HG03378 (cell line): ENCODE data around the gene CAMK1.

Experiments used
- ATAC-seq: cut with Tn5 transposase; IDR thresholded peaks from one replicate; pipeline ENCODE4 v1.9.1; 2021; ENCODE audit warnings: mild to moderate bottlenecking, moderate library complexity; ENCODE audit not compliant: unreplicated experiment

CAMK1 gene

DNA sequence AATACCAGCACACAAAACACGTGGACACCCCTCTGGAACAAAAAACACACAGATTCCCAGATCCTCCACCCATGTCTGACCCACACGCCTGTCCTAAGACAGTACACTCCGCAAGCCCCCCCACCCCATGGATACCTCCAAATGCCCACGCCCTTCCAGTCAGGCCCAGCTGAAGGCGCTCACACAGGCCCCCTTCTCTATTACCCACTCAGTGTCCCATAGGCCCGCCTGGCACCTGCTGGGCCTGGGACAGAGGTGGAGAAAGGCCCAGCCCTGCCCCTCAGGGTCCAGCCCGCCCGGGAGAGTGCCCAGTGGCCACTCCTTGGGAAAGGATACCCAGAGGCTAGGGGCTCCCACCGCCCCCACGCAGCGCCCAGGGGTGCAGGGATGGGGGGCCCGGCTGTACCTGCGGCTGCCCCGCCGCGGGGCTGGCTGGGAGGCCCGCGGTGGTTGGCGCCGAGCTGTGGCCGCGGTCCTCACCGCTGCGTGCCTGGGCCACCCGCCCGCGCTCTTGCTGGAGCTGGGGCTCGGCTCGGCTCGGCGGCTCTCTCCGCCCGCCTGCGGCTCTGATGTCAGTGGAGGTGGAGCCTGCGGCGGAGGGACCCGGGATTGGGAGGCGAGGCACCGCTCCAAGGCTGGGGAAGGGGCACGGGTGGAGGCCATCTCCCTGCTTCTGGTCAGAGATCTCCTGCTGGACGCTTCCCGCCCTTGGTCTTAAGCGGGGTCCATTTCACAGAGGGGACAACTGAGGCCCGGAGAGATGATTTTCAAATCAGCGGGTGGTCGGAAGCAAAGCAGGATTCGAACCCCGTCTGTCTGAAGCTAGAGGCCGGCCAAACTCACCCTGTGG, at the start of gene CAMK1:
Gene CAMK1 (minus strand): TSS at position 522 of the 850 bp plus-strand sequence. CDS start 2,198 bp downstream, outside the sequence.
- ATAC-seq: peak; percentile 50

DNA sequence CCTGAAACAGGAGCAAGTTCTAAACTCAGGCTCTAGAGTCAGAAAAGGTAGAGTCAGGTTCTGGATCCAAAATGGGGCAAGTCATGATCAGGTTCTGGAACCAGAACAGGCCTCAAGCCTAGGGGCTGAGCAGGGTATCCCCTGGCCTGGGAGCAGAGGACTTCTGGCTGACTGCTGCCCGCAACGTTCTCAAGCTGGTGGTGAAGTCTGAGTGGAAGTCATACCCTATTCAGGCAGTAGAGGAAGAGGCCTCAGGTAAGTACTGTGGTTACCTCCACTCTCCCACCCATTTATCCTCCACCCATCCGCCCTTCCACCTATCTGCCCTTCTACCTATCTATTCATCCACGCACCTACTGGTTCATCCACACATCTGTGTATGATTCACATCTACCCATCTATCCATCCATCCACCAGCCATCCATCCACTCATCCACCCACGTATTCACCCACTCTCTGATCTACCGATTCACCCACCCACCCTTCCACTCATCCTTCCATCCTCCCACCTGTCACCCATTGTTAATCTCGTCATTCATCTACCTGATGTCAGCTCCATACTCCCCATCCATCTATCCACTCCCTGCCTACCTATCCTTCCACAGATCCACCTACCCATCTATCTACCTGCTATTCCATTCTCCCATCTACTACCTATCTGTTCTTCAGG, 49.1 kb upstream of the CAMK1 start:
- no peak for ATAC-seq

DNA sequence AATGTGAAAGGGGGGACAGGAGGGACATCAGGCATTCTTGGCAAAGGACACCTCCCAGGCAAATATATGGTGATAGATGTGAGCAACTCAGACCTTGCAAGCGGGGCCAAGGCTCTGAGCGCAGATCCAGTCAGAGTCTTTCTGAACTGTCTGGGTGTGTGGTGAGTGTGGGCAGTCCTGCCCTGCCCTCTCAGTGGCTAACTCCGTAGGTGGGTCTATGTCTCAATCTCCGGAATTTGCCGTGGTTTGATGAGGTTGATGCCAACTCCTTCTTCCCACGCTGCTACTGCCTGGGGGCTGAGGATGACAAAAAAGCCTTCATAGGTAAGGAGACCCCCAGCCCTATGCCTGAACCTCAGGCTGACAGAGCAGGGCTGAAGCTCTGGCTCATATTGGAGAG, 47.7 kb upstream of the CAMK1 start:
- ATAC-seq: no peak

DNA sequence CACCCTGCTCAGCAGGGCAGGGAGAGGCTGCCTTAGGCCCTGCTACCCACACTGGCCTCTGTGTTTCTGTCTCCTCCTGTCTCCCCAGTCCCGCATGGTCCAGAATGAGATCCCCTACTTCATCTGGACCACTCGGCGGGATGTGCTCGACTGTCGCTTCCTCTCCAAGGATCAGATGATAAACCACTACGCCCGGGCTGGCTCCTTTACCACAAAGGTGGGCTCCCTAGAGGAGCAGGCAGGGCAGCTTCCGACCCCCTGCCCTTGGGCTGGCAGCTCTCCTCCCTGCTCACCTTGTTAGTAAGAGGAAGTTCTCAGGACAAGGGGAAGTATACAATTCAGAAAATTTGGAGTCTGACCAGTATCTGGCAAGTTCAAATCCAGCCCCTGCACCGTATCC, 46.2 kb upstream of the CAMK1 start:
- ATAC-seq: no peak

DNA sequence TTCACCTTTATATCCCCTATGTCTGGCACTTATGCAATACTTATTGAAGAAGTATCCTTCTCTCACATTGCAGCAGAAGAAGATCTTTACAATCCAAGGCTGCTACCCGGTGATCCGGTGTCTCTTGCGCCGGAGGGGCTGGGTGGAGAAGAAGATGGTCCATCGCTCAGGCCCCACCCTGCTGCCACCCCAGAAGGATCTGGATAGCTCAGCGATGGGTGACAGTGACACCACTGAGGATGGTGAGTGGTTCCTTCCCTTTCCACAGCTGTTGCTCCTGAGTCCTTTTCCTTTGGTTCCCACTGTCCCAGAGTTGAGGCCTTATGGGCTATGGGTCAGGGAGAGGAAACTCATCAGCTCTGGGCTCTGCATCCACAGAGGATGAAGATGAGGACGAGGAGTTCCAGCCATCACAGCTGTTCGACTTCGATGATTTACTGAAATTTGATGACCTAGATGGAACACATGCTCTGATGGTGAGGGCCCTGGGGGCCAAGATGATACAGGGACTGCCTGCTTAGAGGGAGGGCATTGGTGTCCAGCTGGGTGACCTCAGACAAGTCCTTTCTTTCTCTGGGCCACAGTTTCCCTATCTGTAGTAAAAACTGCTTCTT, 43.2 kb upstream of the CAMK1 start:
- no peak for ATAC-seq

DNA sequence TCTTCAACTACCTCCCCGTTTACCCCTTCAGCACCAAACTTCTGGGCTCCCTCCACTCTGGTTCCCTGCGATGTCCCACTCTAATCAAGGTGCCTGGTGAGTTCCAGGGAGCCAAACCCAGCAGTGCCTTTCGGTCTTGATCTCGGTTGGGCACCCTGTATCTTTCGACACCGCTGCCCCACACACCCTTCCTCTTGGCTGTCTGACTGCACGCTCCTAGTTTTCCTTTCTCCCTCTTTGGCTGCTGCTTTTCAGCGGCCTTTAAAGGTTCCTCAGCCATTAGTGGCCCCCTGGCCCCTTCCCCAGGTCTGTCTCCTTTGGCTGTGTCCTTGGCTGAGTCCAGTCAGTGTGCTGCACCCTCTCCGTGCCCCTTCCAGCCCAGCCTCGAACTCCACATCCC, 41.1 kb upstream of the CAMK1 start:
- no peak for ATAC-seq

DNA sequence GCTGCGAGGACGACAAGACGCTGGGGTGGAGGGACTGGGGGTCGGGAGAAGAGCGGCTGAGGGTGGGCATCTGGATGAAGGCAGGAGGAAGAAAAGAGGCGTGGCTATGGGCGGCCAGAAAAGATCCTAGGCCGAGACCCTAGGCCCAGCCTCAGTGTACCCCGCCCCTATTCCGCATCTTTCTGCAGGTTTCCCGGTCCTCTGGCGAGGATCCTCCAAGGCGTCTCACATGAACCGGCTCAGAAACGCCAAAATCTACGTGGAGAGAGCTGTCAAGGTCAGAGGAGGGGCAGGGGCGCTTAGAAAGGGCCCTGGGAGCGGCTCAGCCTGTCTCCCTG, 40.7 kb upstream of the CAMK1 start:
- ATAC-seq: no peak

DNA sequence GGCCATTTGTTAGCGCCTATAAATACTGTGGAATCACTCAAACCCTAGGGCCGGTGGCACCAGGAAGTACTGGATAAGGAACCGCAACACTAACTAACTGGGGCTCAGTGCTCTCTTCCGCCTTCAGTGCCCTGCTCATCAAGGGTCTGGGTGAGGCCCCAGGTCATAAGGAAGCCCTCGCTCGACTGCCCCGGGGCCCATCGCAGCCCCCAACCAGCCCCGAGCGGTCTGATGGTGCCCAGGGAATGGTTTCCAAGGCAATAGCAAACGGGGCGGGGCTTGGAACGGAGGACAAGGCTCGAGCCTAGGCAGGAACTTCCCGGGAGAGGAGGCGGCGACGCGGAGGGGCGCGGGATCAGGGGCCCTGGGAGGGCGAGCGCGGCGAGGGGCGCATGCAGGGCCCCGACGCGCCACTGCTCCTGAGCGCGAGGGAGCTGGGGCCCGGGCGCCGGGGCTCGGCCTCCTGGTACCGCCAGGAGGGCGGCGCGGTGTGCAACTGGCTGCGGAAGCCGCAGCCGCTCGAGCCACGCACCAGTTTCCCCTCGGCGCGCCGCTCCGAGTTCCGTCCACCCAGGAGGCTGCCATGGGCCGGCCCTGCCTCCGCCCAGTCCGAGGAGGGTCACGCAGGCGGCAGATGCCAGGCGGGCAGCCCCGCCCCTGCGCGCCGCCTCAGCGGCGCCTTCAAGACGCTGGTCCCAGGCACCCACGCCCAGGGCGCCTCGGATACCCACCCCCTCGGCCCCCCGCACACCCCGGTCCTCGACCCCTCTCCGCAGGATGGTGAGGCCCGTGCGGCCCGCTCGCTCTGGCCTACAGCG, 40.1 kb upstream of the CAMK1 start, which contains the start of gene TTLL3:
Gene TTLL3 (plus strand): TSS at position 648 of the 818 bp plus-strand sequence. CDS start 400 bp downstream, outside the sequence.
- no peak for ATAC-seq

DNA sequence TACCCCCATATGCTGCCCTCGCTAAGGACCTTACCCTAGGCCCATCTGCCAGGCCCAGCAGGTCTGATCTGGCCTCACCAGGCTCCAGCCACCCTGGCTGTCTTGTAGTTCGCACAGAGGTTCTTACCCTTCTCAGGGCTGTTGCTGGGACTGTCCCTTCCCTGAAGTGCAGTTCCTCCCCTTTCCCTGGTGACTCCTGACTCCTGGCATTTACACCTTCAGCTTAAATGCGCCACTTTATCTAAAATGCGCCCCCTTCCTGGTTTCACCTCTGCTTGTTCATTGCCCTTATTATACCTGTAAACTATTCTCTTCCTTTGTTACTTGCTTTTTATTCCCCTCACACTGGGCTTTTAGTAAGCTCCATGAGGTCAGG, 39.5 kb upstream of the CAMK1 start:
- no peak for ATAC-seq

DNA sequence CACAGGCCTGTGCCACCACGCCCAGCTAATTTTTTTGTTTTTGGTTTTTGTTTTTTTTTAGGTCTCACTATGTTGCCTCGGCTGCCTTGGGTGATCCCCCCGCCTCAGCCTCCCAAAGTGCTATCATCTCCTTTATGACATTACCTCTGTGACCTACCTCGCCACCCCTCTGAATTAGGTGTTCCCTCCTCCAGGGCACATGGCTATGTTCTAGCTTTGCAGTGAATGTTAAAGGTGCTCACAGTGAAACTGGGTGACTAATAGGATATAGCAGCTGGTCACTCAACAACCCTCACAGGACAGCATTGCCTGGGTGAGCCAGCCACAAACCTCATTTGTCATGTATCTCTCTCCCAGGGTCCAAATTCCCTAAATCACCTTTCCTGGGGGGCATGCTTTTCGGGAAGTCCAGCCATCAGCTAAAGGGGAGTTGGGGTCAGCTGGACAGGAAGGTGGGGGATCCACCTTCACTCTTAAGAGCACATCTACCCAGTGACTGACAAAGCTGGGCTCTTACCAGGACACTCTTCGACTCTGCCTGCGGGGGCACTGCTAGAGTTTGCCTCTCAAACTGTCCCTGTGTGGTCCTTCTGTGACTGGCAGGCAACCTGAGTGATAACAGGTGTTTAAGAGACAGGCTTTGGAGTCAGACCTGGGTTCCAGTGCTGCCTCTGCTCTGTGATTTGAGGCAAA, 38.7 kb upstream of the CAMK1 start:
- ATAC-seq: peak; percentile 69

DNA sequence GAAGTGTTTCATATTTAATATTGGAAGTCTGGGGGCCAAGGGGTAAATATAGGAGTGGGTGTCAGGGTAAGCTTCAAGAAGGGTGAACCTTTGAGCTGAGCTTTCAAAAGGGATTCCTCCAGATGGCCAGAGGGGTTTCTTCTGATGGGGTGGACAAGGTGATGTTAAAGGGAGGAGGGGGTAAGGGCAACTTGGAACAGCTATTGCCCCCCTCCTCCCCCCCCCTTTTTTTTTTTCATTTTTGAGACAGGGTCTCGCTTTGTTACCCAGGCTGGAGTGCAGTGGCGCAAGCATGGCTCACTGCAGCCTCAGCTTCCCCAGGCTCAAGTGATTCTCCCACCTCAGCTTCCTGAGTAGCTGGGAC, 38.2 kb upstream of the CAMK1 start:
- no peak for ATAC-seq

DNA sequence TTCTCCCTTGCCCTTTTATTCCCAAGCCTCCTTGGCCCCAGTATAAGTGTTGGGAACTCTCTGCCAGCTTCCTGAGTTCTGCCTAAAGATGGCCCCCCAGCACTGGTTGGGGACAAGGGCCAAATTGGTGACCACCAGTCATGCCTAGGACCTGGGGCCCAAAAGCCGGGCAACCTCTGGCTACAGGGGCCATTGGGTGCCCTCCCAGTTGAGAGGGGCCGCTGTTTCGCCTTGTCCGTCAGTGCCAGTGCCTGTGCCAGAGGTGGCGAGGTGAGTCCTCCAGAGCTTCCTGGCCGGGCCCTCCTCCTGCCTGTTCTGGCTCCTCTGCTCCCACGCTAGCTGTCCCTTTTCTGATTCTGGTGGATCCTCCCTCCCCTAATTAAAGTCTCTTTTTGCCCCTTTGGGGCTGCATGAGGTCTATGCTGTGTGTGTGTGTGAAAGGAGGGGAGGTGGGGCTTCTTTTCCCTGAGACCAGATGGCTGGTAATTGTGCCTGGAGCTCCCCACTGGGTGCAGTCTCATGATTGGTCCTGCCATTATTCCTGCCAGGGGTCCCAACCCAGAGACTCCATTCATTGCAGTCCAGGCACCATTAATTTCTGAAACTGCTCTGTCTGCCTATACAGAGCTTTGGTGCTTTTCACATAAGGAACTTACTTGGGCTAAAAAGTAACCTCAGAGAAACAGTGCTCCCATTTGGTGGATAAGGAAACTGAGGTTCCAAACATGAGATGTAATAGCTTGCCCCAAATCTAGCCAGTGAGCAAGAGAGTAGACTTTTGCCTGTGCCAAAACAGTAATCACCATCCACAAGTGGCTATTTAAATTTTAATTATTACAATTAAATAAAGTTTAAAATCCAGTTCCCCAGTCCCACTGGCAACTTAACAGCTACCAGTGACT, 37.2 kb upstream of the CAMK1 start:
- ATAC-seq: no peak

DNA sequence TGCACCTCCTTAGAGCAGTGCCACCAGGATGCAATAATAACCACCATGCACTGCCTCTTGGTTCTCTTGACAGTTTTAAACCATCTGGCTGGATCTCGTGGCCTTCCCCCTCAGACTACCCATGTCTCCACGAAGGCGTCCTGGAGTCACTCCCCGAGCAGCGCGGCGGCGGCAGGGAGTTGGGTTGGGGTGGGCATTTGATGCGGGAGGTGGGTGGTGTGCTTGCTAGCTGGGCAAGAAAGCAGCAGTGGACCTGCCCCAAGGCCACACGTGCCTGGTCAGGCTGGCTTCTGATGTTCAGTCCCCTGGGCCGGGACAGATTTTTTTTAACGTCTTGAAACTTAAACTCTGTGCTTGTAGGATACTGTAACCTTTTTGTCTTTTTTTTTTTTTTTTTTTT, 36.4 kb upstream of the CAMK1 start:
- no peak for ATAC-seq

DNA sequence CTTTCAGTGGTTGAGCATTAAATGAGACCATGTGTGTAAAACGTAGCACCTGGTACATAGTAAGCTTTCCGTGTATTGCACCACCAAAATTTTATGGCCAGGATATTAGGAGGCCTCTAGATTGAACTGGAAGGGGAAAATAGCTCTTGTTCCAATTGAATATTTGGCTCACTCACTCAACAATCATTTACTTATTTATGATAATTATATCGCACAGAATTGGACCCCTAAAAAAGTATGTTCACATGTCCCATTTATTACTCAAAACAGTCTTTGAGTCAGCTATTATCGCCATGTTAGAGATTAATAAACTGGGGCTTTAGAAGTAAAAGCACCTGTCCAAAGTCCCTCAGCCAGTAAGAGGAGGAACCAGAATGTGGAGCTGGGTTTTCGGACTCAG, 35.2 kb upstream of the CAMK1 start:
- no peak for ATAC-seq

DNA sequence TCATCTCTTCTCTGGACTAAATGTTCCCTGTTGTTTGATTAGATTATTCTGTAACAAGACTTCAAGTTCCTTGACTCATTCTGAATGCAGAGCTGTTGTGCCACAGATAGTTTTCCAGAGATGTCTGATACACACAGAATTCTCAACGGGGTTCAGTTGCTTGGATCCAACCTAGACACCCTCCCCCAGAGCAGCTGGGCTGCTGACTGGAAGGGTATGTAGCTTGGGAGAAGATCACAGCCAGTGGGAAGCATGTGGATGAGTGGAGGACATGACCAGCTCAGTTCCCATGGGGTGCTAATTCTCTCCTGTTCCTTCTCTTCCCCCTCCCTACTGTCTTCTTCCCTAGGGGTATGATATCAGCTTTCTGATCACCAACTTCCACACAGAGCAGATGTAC, 33.7 kb upstream of the CAMK1 start:
- no peak for ATAC-seq

DNA sequence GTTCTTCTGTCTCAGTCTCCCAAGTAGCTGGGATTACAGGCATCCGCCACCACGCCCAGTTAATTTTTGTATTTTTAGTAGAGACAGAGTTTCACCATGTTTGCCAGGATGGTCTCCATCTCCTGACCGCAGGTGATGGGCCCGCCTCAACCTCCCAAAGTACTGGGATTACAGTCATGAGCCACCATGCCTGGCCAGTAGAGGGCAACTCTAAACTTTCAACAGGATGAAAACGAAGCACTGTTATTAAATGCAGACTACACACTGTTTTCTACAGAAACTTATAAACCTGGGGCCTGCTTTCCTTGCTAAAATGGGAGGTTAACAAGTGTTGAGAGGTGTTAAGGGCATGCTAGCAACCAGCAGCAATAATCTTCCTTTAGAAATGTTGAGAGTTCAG, 30.8 kb upstream of the CAMK1 start:
- no peak for ATAC-seq

DNA sequence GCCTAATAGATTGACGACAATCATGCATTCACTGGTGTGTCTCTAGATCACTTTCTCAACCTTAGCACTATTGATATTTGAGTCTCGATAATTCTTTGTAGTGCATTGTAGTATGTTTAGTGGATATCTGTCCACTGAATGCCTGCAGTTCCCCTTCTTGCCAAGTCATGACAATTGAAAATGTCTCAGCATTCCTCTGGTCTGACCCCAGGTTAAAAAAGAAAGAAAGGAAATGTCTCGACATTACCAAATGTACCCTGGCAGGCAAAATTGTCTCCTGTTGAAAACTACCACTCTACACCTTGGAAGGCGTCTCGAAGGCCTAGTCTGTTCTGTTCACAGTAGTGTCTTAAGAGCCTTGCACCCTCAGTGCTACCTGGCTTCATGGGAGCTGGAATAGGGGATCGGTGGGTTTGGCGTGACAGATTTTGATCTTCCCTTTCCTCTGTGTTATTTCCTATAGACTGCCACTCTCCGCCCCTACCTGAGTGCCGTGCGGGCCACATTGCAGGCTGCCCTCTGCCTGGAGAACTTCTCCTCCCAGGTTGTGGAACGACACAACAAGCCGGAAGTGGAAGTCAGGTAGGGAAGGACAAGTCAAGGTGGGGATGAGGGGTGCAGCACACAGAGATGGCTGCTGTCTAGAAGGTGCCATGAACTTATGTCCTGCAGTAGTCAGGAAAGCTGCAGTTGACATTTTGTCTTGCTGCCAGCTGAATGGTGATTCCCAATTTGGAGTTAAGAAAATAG, 27.6 kb upstream of the CAMK1 start:
- no peak for ATAC-seq

DNA sequence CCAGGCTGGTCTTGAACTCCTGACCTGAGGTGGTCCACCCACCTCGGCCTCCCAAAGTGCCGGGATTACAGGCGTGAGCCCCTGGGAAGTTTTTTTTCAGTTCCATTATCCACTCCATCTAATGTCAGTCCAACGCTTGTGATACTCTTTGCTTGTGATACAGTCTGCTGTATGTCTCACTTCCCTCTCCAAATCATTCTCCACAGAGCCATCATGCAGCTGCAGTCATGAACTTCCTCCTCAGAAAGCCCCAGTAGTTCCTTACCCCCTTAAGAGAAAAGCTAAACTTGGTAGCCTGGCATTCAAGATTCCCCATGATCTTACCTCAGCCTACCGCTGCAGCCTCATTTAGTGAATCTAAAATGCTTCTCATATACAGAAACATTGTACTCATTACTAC, 25.5 kb upstream of the CAMK1 start:
- no peak for ATAC-seq

DNA sequence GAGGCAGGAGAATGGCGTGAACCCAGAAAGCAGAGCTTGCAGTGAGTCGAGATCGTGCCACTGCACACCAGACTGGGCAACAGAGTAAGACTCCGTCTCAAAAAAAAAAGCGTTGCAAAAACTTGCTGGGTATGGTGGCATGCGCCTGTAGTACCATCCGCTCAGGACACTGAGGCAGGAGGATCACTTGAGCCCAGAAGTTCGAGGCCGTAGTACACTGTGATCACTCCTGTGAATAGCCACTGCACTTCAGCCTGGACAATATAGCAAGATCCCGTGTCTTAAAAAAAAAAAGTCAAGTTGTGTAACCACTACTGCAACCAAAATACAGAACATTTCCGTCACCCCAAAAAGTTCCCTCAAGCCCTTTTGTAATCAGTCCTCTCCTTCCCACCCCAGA, 24.7 kb upstream of the CAMK1 start:
- no peak for ATAC-seq
